ENCODE measurements around the gene RAB11FIP3. TPM values are rescaled to one million over a fixed set of nuclear protein-coding genes. Genes with fewer than 3 reads are reported as not detected.

Gene RAB11FIP3
- total RNA-seq, 2 experiments from 2014 or later: 29.0 to 51.2 TPM

- H2AFZ ChIP-seq (ENCODE audit: low read length): no peak overlapping the region
- ChIA-PET CTCF (ENCODE audit: unreplicated experiment) (no interaction called here), POLR2A (no interaction called here)
- H3K9me2 ChIP-seq (ENCODE audit: insufficient read depth, low read length): no peaks in the 10 kb centered on the region
- BruUV-seq (replicated peaks): no TSS peak
- no peaks in the 10 kb centered on the region for H3K79me2 ChIP-seq (ENCODE audit: insufficient read depth, low read depth, low read length)
- no peaks in the 10 kb centered on the region for H4K20me1 ChIP-seq (ENCODE audit: insufficient read depth, low read length)
- H3K27ac ChIP-seq (ENCODE audit: low read depth, low read length, poor library complexity, severe bottlenecking): no peak overlapping the region
- H3K4me2 ChIP-seq (ENCODE audit: low read length): no peak overlapping the region
- H3K36me3 ChIP-seq (ENCODE audit: insufficient read depth, low read length): peaks cover 3% of the 10 kb centered on the region
- intact Hi-C loops (cut with micrococcal nuclease; ENCODE audit: unreplicated experiment): no loop called here
- H3K4me1 ChIP-seq (ENCODE audit: insufficient read depth, low read length, poor library complexity, severe bottlenecking): no peaks in the 10 kb centered on the region
- no peaks in the 10 kb centered on the region for H3K9me3 ChIP-seq (ENCODE audit: low read length)
- H3K4me3 ChIP-seq (ENCODE audit: low read depth, low read length, poor library complexity, severe bottlenecking): no peak overlapping the region
- TF ChIP-seq CTCF (conservative IDR thresholded peaks at IDR 0.05; ENCODE audit: low read length) (no peak), EZH2phosphoT487 (IDR thresholded peaks at IDR 0.05; ENCODE audit: borderline replicate concordance, low read depth, low read length) (no peak)
- DNase-seq (ENCODE audit: low spot score): no peak
Observed at GRCh38 chr16:555528-556473, 130.4 kb downstream of the RAB11FIP3 start.

- H4K20me1 ChIP-seq (ENCODE audit: insufficient read depth, low read length): no peaks in the 10 kb centered on the region
- H3K4me2 ChIP-seq (ENCODE audit: low read length): no peak overlapping the region
- no peaks in the 10 kb centered on the region for H3K9me3 ChIP-seq (ENCODE audit: low read length)
- DNase-seq (ENCODE audit: low spot score): no peak
- H3K36me3 ChIP-seq (ENCODE audit: insufficient read depth, low read length): peaks cover 3% of the 10 kb centered on the region; the same call in 1 of the 2 replicates
- H3K4me1 ChIP-seq (ENCODE audit: insufficient read depth, low read length, poor library complexity, severe bottlenecking): no peaks in the 10 kb centered on the region
- intact Hi-C loops (cut with micrococcal nuclease; ENCODE audit: unreplicated experiment): no loop called here
- TF ChIP-seq EZH2phosphoT487 (IDR thresholded peaks at IDR 0.05; ENCODE audit: borderline replicate concordance, low read depth, low read length) (no peak), CTCF (conservative IDR thresholded peaks at IDR 0.05; ENCODE audit: low read length) (no peak)
- no peaks in the 10 kb centered on the region for H3K79me2 ChIP-seq (ENCODE audit: insufficient read depth, low read depth, low read length)
- no TSS peak for BruUV-seq (replicated peaks)
- H3K4me3 ChIP-seq (ENCODE audit: low read depth, low read length, poor library complexity, severe bottlenecking): no peak overlapping the region
- ChIA-PET POLR2A (no interaction called here), CTCF (ENCODE audit: unreplicated experiment) (no interaction called here)
- H2AFZ ChIP-seq (ENCODE audit: low read length): no peak overlapping the region
- H3K9me2 ChIP-seq (ENCODE audit: insufficient read depth, low read length): no peaks in the 10 kb centered on the region
- no peak overlapping the region for H3K27ac ChIP-seq (ENCODE audit: low read depth, low read length, poor library complexity, severe bottlenecking)
Observed at GRCh38 chr16:556474-557173, 131.2 kb downstream of the RAB11FIP3 start.

All from OCI-LY7 (cell line).